ENCODE measurements around the gene ZNG1F.
"Not testable (repeated sequence)": the region's sequence is repeated elsewhere in the genome, so short reads cannot be mapped to it uniquely, and the experiment has no call there.

ZNG1F gene

GRCh38 chr9:41120696-41121095 is 68.4 kb downstream of the ZNG1F start:
- not testable (repeated sequence) for DNase-seq

- not testable (repeated sequence) for DNase-seq
Observed at GRCh38 chr9:41119719-41120118, 69.4 kb downstream of the ZNG1F start.

GRCh38 chr9:41119311-41119710 is 69.8 kb downstream of the ZNG1F start:
- DNase-seq, result not testable (repeated sequence)

- DNase-seq, result not testable (repeated sequence)
Observed at GRCh38 chr9:41113348-41113747, 75.8 kb downstream of the ZNG1F start.

GRCh38 chr9:41111414-41111813 is 77.7 kb downstream of the ZNG1F start:
- not testable (repeated sequence) for DNase-seq

GRCh38 chr9:41110913-41111312 is 78.2 kb downstream of the ZNG1F start:
- not testable (repeated sequence) for DNase-seq

- DNase-seq, result not testable (repeated sequence)
Observed at GRCh38 chr9:41109253-41109652, 79.9 kb downstream of the ZNG1F start.

GRCh38 chr9:41108816-41109215 is 80.3 kb downstream of the ZNG1F start:
- DNase-seq, result not testable (repeated sequence)

- DNase-seq, result not testable (repeated sequence)
Observed at GRCh38 chr9:41106472-41107116, 82.5 kb downstream of the ZNG1F start.

GRCh38 chr9:41105557-41106253 is 83.4 kb downstream of the ZNG1F start:
- not testable (repeated sequence) for DNase-seq

GRCh38 chr9:41104542-41104941 is 84.6 kb downstream of the ZNG1F start:
- not testable (repeated sequence) for DNase-seq

- DNase-seq, result not testable (repeated sequence)
Observed at GRCh38 chr9:41100508-41100907, 88.6 kb downstream of the ZNG1F start.

- DNase-seq, result not testable (repeated sequence)
Observed at GRCh38 chr9:41098759-41099158, 90.4 kb downstream of the ZNG1F start.

GRCh38 chr9:41095060-41095459 is 94.1 kb downstream of the ZNG1F start:
- DNase-seq, result not testable (repeated sequence)

- DNase-seq, result not testable (repeated sequence)
Observed at GRCh38 chr9:41094010-41094773, 94.9 kb downstream of the ZNG1F start.

GRCh38 chr9:41090922-41091321 is 98.2 kb downstream of the ZNG1F start:
- DNase-seq, result not testable (repeated sequence)

- DNase-seq, result not testable (repeated sequence)
Observed at GRCh38 chr9:41090386-41090785, 98.7 kb downstream of the ZNG1F start.

- not testable (repeated sequence) for DNase-seq
Observed at GRCh38 chr9:41088450-41089059, 100.6 kb downstream of the ZNG1F start.

GRCh38 chr9:41087929-41088328 is 101.2 kb downstream of the ZNG1F start:
- DNase-seq, result not testable (repeated sequence)

- not testable (repeated sequence) for DNase-seq
Observed at GRCh38 chr9:41087157-41087780, 101.8 kb downstream of the ZNG1F start.

GRCh38 chr9:41086685-41087084 is 102.4 kb downstream of the ZNG1F start:
- DNase-seq, result not testable (repeated sequence)

GRCh38 chr9:41086215-41086614 is 102.9 kb downstream of the ZNG1F start:
- DNase-seq, result not testable (repeated sequence)
